Smooth muscle cell (in vitro differentiated cells): ENCODE data around the gene PRKCH. TPM values are rescaled to one million over a fixed set of nuclear protein-coding genes. Genes with fewer than 3 reads are reported as not detected.

Experiments used
- DNase-seq: peaks from one replicate; lab custom pipeline; 2025; ENCODE audit not compliant: unreplicated experiment; lab: John Stamatoyannopoulos, UW
- H2AFZ ChIP-seq: fragments of 200-600 bp; sonication (generic); 2 replicates; pipeline ENCODE4 v1.6.0; 2016; ENCODE audit warnings: antibody characterized with exemption, low read depth, mild to moderate bottlenecking
- H3F3A ChIP-seq: fragments of 200-600 bp; sonication (generic); 2 replicates; pipeline ENCODE4 v1.6.0; 2017; ENCODE audit warnings: antibody characterized with exemption, low read depth
- H3K27ac ChIP-seq: fragments of 200-600 bp; sonication (generic); 2 replicates; pipeline ENCODE4 v1.5.1; 2016; ENCODE audit warnings: low read depth, mild to moderate bottlenecking
- H3K27me3 ChIP-seq: fragments of 200-600 bp; sonication (generic); 2 replicates; pipeline ENCODE4 v1.6.1; 2016; ENCODE audit warnings: low read depth, mild to moderate bottlenecking
- H3K36me3 ChIP-seq: fragments of 200-600 bp; sonication (generic); 2 replicates; pipeline ENCODE4 v1.5.1; 2016; ENCODE audit warnings: low read depth
- H3K4me1 ChIP-seq: fragments of 200-600 bp; sonication (generic); 2 replicates; pipeline ENCODE4 v1.5.1; 2016; ENCODE audit warnings: low read depth
- H3K4me2 ChIP-seq: fragments of 200-600 bp; sonication (generic); 2 replicates; pipeline ENCODE4 v1.6.0; 2016; ENCODE audit warnings: mild to moderate bottlenecking
- H3K4me3 ChIP-seq: fragments of 200-600 bp; sonication (generic); 2 replicates; pipeline ENCODE4 v1.5.1; 2016; ENCODE audit warnings: mild to moderate bottlenecking
- H3K79me2 ChIP-seq: fragments of 200-600 bp; sonication (generic); 2 replicates; pipeline ENCODE4 v1.6.0; 2016; ENCODE audit warnings: low read depth, mild to moderate bottlenecking
- H3K9ac ChIP-seq: fragments of 200-600 bp; sonication (generic); 2 replicates; pipeline ENCODE4 v1.6.0; 2016; ENCODE audit warnings: low read depth
- H3K9me3 ChIP-seq: fragments of 200-600 bp; sonication (generic); replicated peaks from 2 replicates; pipeline ENCODE4 v1.5.1; 2016; ENCODE audit warnings: low read depth
- H4K20me1 ChIP-seq: fragments of 200-600 bp; sonication (generic); 2 replicates; pipeline ENCODE4 v1.6.0; 2016; ENCODE audit warnings: low read depth
- WGBS: methylation state at CpG from one replicate; pipeline ENCODE4 v1.1.7; 2016; ENCODE audit warnings: low lambda C conversion rate; 5-methylcytosine and 5-hydroxymethylcytosine counted together
- polyA plus RNA-seq: library from polyadenylated mRNA; unstranded; fragments of >200 nt; fragmentation: Nextera tagmentation; extraction: Ambion mirVana; gene quantifications from 2 replicates; pipeline ENCODE4 v1.2.1, GENCODE V29; 2016
- total RNA-seq: library from RNA; depleted of rRNA; stranded (reverse); fragments of >200 nt; gene quantifications from 2 replicates; pipeline ENCODE4 v1.2.3, GENCODE V29; 2014
- TF ChIP-seq, protein P1 (sequence below): fragments of 200-600 bp; sonication (generic); IDR thresholded peaks from 2 replicates; pipeline ENCODE4 v1.5.1; 2017; ENCODE audit warnings: borderline replicate concordance, mild to moderate bottlenecking, antibody characterized with exemption; ENCODE audit not compliant: insufficient read depth, poor library complexity, severe bottlenecking

PRKCH gene
- total and polyA plus RNA-seq, 2 experiments from 2014 or later: 1.5 to 7.6 TPM

DNA sequence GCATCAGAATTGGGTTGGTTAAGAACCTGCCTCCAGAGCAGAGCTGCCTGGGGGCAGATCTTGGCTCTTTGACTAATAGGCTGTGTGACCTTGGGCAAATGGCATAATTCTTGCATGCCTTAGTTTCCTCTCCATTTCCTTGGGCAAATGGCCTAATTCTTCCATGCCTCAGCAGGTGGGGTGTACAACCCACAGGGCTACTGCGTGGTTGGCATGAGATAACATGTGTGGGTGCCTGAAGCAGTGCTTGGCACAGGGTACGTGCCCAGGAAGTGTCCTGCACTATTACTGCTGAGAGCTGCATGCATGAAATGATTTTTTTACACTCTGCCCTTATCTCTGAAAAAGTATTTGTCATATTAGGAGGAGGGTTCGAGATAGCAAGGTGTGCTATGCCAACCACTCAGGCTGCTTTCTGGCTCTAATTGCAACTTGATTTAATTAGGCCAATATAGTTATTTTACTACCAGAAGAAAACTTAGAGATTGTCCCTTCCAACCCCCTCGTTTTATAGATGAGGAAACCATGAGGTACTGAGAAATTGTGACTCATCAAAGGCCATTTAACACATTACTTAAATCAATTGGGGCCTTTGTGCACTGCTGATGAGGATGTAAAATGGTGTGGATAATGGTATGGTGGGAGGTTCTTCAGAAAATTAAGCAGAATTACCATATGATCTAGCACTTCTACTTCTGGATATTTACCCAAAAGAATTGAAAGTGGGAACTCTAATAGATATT lies 212.3 kb downstream of the PRKCH start:
- Histone ChIP-seq H3K36me3 (no peaks in the 10 kb centered on the region), H3K27me3 (no peaks in the 10 kb centered on the region), H3K4me3 (no peak overlapping the region), H3F3A (no peaks in the 10 kb centered on the region), H4K20me1 (no peaks in the 10 kb centered on the region), H3K27ac (no peak overlapping the region), H3K4me2 (no peak overlapping the region), H2AFZ (no peak overlapping the region), H3K9me3 (no peaks in the 10 kb centered on the region), H3K4me1 (peaks cover 14% of the 10 kb centered on the region), H3K9ac (no peak overlapping the region), H3K79me2 (no peaks in the 10 kb centered on the region)
- TF ChIP-seq, protein P1, sequence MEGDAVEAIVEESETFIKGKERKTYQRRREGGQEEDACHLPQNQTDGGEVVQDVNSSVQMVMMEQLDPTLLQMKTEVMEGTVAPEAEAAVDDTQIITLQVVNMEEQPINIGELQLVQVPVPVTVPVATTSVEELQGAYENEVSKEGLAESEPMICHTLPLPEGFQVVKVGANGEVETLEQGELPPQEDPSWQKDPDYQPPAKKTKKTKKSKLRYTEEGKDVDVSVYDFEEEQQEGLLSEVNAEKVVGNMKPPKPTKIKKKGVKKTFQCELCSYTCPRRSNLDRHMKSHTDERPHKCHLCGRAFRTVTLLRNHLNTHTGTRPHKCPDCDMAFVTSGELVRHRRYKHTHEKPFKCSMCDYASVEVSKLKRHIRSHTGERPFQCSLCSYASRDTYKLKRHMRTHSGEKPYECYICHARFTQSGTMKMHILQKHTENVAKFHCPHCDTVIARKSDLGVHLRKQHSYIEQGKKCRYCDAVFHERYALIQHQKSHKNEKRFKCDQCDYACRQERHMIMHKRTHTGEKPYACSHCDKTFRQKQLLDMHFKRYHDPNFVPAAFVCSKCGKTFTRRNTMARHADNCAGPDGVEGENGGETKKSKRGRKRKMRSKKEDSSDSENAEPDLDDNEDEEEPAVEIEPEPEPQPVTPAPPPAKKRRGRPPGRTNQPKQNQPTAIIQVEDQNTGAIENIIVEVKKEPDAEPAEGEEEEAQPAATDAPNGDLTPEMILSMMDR: no peak
- DNase-seq: no peak
- WGBS: 92% methylated on average over 4 of the region's 4 CpGs

DNA sequence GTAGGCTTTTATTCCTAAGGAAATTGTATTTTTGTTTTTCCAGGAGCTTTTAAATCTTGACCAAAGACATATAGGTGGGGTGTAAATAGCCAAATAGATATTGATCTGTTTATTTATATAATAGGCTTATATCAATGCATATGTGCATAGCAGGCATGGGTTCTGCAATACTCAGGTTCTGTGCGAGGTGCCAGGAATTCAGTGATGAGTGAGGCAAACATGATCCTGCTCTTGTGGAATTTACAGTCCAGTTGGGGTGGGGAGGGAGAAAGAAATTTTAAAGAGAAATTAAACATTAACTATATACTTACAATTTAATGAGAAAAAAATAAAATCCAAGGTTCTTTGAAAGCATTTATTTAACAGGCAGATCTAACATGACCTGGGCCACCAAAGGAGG lies 213.7 kb downstream of the PRKCH start:
- Histone ChIP-seq H3K4me2 (no peak overlapping the region), H3K27ac (no peak overlapping the region)

DNA sequence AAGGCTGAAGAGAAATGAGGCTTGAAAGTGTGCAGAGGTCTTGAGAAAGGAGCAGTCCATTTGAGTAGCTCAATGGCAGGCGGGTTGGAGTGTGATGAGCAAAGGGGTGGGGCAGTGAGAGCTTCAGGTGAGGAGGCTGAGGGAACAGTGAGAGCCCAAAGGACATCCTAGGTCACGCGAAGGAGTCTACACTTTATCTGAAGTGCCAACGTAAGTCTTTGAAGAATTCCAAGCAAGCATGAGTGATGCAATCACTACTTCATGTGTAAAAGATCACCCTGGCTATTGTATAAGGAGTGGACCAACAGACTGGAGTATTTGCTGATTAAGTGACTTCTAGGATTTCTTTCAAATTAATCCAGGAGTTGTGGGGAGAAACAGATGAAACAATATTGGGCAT lies 214.1 kb downstream of the PRKCH start:
- TF ChIP-seq, protein P1: no peak
- peaks cover 14% of the 10 kb centered on the region for H3K4me1 ChIP-seq
- H3K9me3 ChIP-seq: no peaks in the 10 kb centered on the region
- H3K27me3 ChIP-seq: no peaks in the 10 kb centered on the region
- no peaks in the 10 kb centered on the region for H3K79me2 ChIP-seq
- H3K27ac ChIP-seq: no peak overlapping the region
- 88% methylated on average over 4 of the region's 4 CpGs for WGBS
- H3K4me3 ChIP-seq: no peak overlapping the region
- no peak overlapping the region for H3K9ac ChIP-seq
- H2AFZ ChIP-seq: no peak overlapping the region
- no peaks in the 10 kb centered on the region for H3K36me3 ChIP-seq
- DNase-seq: no peak
- no peaks in the 10 kb centered on the region for H4K20me1 ChIP-seq
- no peak overlapping the region for H3K4me2 ChIP-seq
- H3F3A ChIP-seq: no peaks in the 10 kb centered on the region

More for the DNA sequence above, 213.7 kb downstream of the PRKCH start:
- DNase-seq: no peak
- no peaks in the 10 kb centered on the region for H3K79me2 ChIP-seq
- H3K9ac ChIP-seq: no peak overlapping the region
- H3K9me3 ChIP-seq: no peaks in the 10 kb centered on the region
- WGBS: 64% methylated on average over 1 of the region's 1 CpG
- H3K4me1 ChIP-seq: peaks cover 14% of the 10 kb centered on the region
- TF ChIP-seq, protein P1: no peak
- H3F3A ChIP-seq: no peaks in the 10 kb centered on the region
- H2AFZ ChIP-seq: no peak overlapping the region
- no peaks in the 10 kb centered on the region for H4K20me1 ChIP-seq
- no peaks in the 10 kb centered on the region for H3K27me3 ChIP-seq
- no peak overlapping the region for H3K4me3 ChIP-seq
- no peaks in the 10 kb centered on the region for H3K36me3 ChIP-seq
